Ascending aorta (tissue), 2 donors: ENCODE results near the gene CACNA2D3. TPM values are rescaled to one million over a fixed set of nuclear protein-coding genes. Genes with fewer than 3 reads are reported as not detected.

Experiments used
- DNase-seq, 2 donors: peaks; one replicate each; pipeline ENCODE4 v3.0.0-alpha.2; 2019; ENCODE audit warnings: low spot score in 2 of 2
- H3K27ac ChIP-seq, 2 donors: fragments of 200-600 bp; sonication (generic); one replicate each; pipeline ENCODE4 v1.5.1; 2016 to 2017; ENCODE audit warnings: mild to moderate bottlenecking in 1 of 2
- H3K27me3 ChIP-seq: fragments of 200-600 bp; sonication (generic); one replicate; pipeline ENCODE4 v1.5.1; 2017
- H3K36me3 ChIP-seq, 2 donors: fragments of 200-600 bp; sonication (generic); one replicate each; pipeline ENCODE4 v1.5.1; 2016
- H3K4me1 ChIP-seq, 2 donors: fragments of 200-600 bp; sonication (generic); one replicate each; pipeline ENCODE4 v1.5.1; 2016 to 2017; ENCODE audit warnings: mild to moderate bottlenecking in 1 of 2
- H3K4me3 ChIP-seq, 2 donors: fragments of 200-600 bp; sonication (generic); one replicate each; pipeline ENCODE4 v1.5.1; 2016 to 2017; ENCODE audit warnings: mild to moderate bottlenecking in 1 of 2
- H3K9me3 ChIP-seq, 2 donors: fragments of 200-600 bp; sonication (generic); one replicate each; pipeline ENCODE4 v1.5.1; 2016
- intact Hi-C: fragments of 100-400 bp; cut with DNase I; formaldehyde crosslinking; loops from one replicate; pipeline ENCODE4 v1.15.1; 2023
- total RNA-seq: library from RNA; depleted of rRNA; stranded (reverse); fragments of >200 nt; gene quantifications from one replicate; pipeline ENCODE4 v1.1.0, GENCODE V29; 2016
- TF ChIP-seq, protein P1 (sequence below), 3 experiments: fragments of 200-600 bp in 2 of 3; fragments of 450-650 bp in 1 of 3; sonication (generic) in 2 of 3; IDR thresholded peaks; one replicate each; pipeline ENCODE4 v1.5.1; 2016 to 2019; ENCODE audit warnings: antibody characterized with exemption in 3 of 3, mild to moderate bottlenecking in 1 of 3, moderate library complexity in 1 of 3

CACNA2D3 gene
- total RNA-seq, 1 donor from 2014 or later = not detected

DNA sequence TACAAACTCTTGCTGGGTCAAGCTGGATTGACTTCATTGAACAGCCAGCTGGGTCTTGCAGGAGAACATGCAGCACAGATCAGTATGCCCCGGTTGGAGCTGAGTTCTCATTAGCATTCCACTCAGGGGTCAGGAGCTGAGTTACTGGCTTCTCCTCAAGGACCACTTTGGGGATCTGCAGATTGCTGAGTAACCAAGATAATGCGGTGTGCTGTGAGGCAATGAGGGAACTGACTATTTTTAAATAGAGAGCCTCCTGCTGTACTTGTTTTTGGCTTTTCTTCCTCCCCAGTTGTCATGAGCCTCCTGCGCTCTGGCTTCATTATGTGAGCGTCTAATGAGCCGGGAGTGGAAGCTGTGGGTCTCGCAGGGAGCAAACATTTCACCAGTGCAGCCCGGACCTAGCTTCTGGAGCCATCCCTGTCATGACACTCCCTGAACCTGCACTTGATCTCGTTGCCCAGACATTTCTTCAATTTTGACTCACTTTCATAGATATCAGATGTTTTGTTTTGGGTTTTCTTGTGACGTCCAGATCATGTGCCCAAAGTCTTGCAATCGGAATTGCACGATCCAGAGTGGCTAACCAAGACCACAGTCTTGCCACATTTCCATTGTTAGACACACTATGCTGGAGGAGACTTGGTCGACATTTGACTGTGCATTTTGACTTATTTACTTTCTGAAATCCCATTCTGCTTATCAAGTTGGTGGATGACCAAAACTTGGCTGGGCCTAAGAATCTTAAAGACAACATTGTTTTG is 478.3 kb downstream of the CACNA2D3 start:
- no peaks in the 10 kb centered on the region for H3K9me3 ChIP-seq
- H3K27ac ChIP-seq = no peak overlapping the region
- TF ChIP-seq, protein P1, sequence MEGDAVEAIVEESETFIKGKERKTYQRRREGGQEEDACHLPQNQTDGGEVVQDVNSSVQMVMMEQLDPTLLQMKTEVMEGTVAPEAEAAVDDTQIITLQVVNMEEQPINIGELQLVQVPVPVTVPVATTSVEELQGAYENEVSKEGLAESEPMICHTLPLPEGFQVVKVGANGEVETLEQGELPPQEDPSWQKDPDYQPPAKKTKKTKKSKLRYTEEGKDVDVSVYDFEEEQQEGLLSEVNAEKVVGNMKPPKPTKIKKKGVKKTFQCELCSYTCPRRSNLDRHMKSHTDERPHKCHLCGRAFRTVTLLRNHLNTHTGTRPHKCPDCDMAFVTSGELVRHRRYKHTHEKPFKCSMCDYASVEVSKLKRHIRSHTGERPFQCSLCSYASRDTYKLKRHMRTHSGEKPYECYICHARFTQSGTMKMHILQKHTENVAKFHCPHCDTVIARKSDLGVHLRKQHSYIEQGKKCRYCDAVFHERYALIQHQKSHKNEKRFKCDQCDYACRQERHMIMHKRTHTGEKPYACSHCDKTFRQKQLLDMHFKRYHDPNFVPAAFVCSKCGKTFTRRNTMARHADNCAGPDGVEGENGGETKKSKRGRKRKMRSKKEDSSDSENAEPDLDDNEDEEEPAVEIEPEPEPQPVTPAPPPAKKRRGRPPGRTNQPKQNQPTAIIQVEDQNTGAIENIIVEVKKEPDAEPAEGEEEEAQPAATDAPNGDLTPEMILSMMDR (IDR thresholded peaks at IDR 0.05) = no peak
- no peaks in the 10 kb centered on the region for H3K27me3 ChIP-seq
- intact Hi-C loops = no loop called here
- no peak for DNase-seq
- H3K4me1 ChIP-seq = no peaks in the 10 kb centered on the region
- no peaks in the 10 kb centered on the region for H3K36me3 ChIP-seq
- H3K4me3 ChIP-seq = no peak overlapping the region

DNA sequence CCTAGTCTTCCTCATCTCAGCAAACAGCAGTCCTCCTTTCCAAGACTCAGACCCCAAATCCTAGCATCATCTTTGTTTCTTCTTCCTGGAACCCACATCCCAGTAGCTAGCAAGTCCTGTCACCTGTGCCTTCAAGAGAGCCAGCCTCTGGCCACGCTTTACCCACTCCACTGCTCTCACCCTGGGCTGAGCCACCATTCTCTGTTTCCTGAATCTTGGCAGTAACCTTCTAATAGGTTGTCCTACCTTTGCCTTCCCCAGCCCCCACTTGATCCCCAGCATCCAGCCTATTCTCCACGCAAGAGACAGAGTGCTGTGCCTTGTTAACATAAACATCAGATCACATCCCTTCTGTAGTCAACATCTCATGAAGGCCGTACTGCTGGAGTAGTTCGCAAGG is 482.1 kb downstream of the CACNA2D3 start:
- Histone ChIP-seq H3K27me3 (no peaks in the 10 kb centered on the region), H3K27ac (no peak overlapping the region), H3K36me3 (no peaks in the 10 kb centered on the region), H3K4me1 (no peaks in the 10 kb centered on the region), H3K4me3 (no peak overlapping the region), H3K9me3 (peaks cover 0 to 2% of the 10 kb centered on the region in 2 donors)
- DNase-seq = no peak
- intact Hi-C loops = no loop called here
- TF ChIP-seq, protein P1 (IDR thresholded peaks at IDR 0.05) = no peak

DNA sequence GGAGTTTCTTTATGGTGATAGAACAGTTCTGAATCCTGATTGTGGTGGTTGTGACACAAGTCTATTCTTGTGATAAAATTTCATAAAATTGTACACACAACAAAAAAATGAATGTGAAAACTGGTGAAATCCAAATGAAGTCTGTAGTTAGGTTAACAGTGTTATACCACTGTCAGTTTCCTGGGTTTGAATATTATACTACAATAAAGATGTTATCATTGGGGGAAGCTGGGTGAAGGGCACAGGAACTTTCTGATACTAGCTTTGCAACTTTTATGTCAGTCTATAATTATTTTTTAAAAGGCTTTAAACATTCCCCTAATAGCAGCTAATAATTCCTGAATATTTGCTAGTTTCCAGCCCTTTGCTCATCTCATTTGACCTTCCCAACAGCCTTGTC is 485.7 kb downstream of the CACNA2D3 start:
- Histone ChIP-seq H3K9me3 (peaks cover 0 to 2% of the 10 kb centered on the region in 2 donors), H3K27ac (no peak overlapping the region), H3K36me3 (no peaks in the 10 kb centered on the region), H3K27me3 (no peaks in the 10 kb centered on the region), H3K4me1 (no peaks in the 10 kb centered on the region), H3K4me3 (no peak overlapping the region)
- no peak for DNase-seq
- TF ChIP-seq, protein P1 (IDR thresholded peaks at IDR 0.05) = no peak
- intact Hi-C loops = no loop called here

DNA sequence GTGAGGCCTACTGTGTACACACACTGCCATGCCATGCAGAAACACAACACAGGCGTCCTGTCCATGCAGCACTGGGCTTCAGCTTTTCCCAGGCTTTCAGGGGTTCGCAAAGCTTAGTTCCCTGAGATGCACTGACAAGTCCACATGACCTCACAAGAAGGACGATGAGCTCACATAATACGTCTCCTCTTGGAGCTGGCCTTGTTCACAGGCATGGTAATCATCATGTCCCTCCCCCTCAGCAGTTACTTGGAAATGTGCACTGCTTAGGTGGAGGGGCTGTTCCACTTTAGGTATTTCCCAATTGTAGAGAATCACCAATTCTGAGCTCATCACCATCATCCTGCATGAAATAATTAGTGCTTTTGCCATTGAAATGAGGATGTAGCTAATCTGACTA is 496.7 kb downstream of the CACNA2D3 start:
- no peaks in the 10 kb centered on the region for H3K9me3 ChIP-seq
- no peaks in the 10 kb centered on the region for H3K4me1 ChIP-seq
- H3K36me3 ChIP-seq = no peaks in the 10 kb centered on the region
- intact Hi-C loops = no loop called here
- H3K27me3 ChIP-seq = no peaks in the 10 kb centered on the region
- no peak for DNase-seq
- TF ChIP-seq, protein P1 (IDR thresholded peaks at IDR 0.05) = no peak
- no peak overlapping the region for H3K4me3 ChIP-seq
- no peak overlapping the region for H3K27ac ChIP-seq

DNA sequence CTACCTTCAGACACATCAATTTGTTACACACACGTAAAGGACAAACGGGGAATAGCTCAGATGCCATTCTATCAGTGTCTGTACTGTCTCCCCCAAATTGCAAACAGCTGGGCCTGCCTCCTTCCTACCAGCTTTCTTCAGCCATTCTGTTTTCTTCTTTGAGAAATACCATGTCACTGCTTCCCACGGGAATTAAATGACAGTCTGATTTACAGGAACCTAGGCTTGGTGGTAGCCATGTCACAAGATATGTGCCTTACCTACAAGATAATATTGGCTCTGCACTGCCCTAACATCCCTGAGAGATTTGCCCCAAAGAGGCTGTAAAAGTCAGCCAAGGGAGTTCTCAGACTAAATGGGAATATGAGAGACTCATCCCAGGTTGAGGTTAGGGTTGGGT is 497.2 kb downstream of the CACNA2D3 start:
- no peaks in the 10 kb centered on the region for H3K4me1 ChIP-seq
- H3K36me3 ChIP-seq = no peaks in the 10 kb centered on the region
- no peaks in the 10 kb centered on the region for H3K9me3 ChIP-seq
- no peak overlapping the region for H3K4me3 ChIP-seq
- H3K27me3 ChIP-seq = no peaks in the 10 kb centered on the region
- TF ChIP-seq, protein P1 (IDR thresholded peaks at IDR 0.05) = no peak
- DNase-seq = no peak
- H3K27ac ChIP-seq = no peak overlapping the region
- intact Hi-C loops = no loop called here
